ENCODE data around the gene STAMBP.
"Not testable (repeated sequence)": the region's sequence is repeated elsewhere in the genome, so short reads cannot be mapped to it uniquely, and the experiment has no call there.

The STAMBP gene

DNA sequence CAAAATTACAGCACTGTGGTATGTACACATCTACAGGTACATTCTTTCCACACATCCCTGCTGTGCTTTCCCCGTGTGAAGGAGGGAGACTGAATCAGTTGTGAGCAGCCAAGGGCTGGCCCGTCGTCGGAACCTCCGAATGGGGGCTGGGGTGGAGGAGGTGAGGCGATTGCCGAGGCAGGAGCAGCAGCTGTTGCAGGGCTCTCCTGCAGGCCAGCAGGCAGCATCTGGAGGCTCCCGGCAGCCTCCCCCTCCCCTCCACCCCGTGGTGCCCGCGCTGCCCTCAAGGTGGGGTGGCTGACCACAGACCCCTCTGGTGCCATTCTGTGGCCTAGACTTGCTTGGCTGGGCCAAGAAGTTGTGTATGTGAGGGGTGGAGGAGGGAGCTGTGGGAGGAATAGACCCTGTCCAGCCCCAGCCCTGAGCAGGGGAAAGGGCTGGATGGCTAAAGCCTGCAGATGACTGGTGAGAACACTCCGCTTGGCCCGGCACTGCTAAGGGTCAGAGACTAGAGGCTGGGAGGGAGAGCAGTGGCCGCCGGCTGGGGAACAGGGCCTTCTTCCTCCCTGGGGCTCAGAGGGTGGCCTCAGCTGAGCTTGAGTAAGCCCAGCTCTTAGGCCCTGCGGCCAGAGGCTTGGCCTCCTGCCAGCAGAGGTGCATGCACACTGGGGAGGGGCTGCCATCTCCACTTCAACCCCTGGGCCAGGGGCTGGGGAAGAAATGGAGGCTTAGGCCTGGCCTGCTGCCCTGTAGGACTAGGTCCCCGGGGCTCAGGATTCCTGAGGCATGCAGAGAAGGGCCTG is 7.6 kb downstream of the STAMBP start:
- DNase-seq, result no peak

DNA sequence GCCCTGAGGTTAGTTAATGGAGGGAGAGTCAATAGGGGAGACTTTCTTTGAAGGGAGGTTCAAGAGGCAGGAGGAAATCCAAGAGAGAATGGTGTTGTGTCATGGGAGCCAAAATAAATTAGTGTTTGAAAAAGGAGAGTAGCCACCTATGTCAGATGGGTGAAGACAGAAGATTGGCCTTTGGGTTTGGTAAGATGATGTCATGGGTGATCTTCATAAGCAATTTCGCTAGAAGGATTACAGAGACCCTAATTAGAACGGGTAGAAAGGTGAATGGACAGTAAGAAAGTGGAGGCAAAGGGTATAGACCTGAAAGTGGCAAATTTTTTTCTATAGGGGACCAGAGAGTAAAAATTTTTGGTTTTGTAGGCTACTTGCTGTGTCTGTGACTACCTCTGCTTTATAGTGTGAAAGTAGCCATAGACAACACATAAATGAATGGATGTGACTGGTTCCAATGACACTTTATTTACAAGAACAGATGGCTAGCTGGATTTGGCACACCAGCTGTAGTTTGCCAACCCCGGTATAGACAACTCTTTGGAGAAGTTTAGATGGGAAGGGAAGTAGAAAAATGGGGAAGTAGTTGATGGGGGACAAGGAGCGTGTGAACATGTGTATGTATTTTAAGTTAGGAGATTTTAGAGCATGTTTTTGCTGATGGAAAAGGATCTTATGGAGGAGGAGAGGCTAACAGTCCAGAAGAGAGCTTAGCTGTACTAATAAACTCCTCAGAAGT is 9.3 kb downstream of the STAMBP start:
- DNase-seq, result no peak

DNA sequence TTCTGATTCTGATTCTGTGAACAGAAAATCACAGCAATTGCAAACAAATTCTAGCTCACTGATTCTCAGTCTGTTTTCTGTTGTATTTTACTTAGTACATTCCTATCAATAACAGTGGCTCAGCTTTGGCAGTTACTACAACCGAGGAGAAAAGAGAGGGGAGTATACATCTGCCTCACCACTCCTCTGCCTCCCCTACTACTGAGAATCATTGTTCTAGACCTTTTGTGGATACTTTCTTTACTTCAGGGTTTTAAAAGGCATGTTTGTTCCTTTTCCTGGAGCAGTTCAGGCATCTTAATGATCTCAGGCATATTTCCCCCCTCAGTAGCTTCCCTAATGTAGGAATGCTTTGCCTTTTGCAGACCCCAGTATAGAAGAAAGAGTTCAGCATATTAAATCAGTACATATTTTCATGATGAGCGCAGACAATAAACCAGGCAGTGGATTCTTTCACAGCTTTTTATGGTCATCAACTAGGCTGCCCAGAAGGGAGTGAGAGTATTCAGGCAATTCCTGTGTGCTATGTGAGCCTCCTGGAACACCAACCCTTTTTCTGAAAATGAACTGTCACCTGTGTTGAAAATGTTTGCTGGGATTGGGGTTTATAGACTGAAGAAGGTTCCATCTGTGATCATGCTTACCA is 10.3 kb downstream of the STAMBP start:
- DNase-seq, result no peak

DNA sequence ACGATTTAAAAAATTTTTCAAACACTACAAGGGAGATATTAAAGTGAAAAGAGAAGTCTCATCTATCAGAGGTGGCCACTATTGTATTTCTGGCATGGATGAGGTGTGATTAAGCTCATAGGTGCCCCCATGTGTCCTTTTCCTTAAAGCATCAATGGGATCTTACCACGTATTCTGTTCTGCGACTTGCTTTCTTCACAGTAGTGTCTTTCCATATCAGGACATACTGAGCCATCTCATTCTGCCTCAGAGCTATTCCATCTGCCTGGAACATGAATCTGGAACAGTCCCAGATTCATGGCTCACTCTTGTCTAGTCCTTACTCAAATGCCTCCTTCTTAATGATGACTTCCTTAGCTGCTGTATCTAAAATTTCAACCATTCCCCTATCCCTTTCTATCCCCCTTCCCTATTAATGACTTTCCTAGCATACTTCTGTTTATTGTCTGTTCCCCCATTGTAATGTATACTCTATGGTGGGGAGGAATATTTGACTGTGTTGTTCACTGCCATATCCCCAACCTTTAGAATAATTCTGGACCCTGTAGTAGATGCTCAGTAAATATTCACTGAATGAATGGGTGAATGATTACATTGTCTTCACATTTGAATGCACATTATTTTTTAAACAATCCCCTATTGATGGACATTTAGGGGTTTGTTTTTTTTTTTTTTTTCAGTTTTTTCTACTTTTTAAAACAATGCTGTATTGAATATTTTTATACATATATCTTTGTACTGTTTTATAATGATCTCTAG is 11.1 kb downstream of the STAMBP start:
- no peak for DNase-seq

DNA sequence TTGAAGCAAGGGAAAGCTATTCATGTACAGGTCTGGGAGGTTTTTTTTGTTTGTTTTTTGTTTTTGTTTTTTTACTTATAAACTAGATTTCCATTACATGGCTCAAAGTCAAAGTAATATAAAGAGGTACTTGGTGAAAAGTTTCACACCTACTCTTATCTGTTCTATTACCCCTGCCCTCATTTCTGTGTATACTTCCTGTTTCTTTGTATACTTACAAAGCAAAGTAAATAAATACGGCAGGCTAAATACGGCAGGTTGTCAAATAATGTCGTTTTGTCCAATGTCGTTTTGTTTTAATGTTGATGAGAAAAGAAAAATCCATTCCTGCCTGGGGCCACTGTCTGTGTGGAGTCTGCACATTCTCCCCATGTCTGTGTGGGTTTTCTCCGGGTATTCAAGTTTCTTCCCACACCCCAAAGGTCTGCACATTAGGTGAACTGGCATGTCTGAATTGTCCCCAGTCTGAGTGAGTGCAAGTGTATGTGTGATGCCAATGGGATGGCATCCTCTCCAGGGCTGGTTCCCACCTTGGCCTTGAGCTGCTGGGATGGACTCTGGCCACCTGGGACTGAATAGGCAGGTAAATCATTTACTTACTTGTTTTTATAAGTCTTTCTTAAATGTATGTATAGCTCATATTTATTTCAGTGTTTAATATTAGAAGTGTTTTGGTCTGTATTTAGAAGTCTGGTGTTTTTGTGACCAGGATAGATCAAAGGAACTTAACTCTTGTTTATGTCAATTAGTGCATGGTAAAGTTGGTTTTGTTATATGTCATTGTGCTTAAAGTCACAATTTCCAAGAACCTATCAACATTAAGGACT is 13.4 kb downstream of the STAMBP start:
- no peak for DNase-seq

DNA sequence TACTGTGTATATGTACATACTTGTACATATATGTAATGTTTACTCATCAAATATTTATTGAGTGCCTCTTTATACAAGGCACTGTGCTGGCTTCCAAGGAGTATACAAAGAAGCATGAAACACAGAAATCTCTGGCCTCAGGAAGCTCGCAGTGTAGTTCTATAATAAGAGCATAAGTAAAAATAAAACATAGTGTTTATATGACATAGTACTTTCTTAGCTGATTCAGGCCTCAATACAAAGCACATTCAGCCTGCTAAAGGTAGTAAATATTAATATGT is 13.9 kb downstream of the STAMBP start:
- no peak for DNase-seq

DNA sequence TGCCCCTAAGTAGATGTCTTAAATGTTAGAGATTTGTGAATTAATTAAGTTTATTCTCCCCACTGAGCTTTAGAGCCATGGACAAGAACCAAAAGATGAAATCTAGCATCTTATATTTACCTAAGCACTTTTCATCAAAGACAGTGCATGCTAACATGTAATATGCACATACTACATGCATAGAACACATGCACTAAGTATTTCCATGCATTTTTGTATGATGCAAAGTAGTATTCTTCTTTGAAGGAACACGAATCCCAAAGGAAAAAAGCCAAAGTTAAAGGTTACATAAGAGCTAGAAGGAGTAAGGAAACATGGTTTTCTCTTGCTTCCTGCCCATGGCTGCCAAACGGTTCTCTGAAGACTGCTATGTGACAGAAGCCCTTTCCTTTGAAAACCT is 15.3 kb downstream of the STAMBP start:
- no peak for DNase-seq

DNA sequence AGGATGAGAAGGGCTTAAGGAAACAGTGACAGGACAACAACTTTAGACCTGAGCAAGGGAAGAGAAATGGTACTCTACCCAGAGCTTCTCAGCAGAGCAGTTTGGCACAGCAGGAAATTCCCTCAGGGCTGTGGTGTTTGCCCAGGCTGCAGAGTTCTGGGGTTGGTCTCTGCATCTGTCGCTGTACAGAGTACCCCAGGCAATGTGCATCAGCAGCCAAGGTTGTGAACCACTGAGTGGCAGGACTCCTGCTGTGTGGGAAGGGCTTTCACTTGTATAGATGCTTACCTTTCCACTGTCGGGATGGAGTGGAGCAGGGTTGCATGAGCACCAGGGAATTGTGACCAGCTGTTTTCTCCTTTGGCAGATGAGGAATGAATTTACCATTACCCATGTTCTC is 21.2 kb downstream of the STAMBP start:
- no peak for DNase-seq

DNA sequence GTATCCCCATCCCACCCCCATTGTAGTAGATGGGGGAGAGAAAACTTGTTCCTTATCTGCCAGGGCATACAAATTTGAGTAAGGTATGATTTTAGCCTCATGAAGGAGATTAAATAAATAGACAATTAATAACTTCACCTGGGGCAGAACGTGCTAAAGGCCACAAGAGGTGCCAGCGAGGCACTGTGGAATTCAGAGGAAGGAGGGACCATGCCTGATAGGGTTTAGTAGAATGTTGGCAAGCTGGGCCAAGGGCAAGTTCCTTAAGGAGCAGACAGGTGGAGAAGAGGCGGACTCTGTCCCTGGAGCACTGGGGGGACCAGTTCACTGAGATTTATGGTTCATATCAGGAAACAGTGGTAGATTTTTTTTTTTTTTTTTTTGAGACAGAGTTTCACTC is 22.5 kb downstream of the STAMBP start:
- DNase-seq, result no peak

DNA sequence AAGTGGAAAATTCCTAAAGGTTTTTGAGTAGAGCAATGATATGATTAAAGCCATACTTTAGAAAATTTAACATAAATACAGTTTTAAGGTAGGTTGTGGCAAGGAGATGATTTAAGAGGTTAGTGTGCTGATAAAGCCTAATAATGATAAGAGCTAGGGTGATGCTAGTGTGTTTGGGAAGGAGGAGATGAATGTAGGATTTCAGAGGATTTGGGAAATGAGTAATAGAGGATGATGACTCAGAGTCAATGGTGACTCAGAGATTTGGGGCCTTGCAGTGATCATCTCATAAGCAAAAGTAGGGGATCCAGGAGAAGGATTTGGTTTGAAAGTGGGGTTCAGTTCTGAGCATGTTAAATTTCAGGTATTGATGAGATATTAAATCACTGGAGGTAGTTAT is 23.3 kb downstream of the STAMBP start:
- DNase-seq, result no peak

DNA sequence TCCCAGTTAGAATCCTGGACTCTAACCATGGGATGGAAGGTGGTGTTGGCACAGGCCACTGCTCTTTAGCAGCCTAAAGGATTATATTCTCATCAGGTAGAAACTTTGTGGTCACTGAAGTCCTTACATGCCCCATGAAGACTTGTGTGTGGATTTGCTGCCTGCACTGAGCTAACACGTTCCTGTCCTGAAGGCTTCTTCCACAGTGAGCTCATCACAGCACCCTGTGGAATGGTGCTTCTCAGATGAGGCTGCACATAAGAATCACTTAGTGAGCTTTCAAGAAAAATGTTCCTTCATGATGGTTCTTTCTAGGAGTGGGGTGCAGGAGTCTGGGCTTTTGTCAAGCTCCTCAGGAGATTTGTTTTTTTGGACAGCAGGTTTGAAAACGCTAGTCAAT is 26.8 kb downstream of the STAMBP start:
- no peak for DNase-seq

DNA sequence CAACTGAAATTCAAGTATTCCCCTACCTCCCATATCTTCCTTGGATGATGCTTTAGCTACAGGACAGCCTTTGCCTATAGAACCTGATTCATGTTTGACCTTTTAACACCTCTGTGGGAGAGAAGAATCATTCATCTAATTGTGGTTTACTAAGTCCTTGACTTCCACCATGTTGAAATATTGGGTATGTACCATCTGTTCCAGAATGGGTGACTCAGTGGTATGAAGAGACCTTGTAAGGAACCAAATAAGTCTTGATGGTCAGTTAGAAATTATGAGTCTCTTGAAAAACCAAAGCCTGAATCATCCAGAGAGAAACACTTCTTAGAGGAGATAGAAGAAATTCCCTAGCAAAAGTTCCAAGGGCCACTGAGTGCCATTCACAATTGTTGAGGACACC is 27.5 kb downstream of the STAMBP start:
- DNase-seq, result no peak

DNA sequence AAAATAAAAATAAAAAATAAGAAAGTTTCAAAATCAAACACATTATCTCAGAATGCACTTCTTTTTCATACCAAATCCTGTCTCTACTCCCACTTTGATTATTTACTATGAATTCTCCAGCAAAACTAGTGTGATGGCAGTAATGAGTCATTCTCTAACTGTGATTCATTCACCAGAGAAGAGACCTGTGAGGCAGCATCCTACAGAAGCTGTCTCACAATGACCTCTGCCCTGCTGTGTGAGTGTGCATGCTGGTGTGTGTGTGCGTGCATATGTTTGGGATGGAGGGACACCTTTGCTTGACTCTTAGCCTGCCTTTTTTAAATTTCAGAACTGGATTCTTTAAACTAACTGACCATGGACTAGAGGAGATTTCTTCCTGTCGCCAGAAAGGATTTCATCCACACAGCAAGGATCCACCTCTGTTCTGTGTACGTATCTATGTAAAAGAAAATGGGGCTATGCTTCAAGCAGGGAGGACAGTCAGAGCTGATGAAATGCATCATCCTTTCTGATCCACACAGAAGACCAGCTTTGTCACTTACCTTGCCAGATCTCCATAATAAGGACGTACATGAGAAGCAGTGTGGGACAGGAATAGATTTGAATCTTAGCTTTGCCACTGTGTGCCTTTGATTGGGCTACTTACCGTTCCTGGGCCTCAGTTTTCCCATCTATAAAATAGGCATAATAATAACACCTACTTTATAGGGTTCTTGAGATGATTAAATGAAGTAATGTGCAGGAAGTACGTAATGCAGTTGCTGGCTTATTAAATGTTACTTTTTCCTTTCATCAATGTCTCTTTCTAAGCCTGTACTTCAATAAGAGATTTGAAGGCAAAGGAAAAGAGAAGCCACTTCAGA is 31.2 kb downstream of the STAMBP start:
- no peak for DNase-seq

DNA sequence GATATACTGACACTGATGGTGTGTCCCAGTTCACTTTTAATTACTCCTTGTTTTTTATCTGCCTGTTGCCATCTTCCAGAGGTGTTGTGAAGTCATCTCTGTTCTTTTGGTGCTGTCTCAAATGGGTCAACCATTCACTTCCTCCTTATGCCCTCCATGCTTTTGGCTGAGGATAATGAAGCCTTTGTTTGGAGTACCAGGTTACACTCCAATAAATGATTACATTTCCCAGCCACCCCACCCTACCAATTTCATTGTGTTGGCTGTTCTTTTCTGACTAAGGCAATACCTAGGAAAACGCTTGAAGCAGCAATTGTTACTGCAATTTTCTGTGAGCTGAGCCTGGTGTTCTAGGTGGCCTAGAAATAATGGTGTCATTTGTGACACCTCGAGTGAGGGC is 34.2 kb downstream of the STAMBP start:
- DNase-seq, result no peak

DNA sequence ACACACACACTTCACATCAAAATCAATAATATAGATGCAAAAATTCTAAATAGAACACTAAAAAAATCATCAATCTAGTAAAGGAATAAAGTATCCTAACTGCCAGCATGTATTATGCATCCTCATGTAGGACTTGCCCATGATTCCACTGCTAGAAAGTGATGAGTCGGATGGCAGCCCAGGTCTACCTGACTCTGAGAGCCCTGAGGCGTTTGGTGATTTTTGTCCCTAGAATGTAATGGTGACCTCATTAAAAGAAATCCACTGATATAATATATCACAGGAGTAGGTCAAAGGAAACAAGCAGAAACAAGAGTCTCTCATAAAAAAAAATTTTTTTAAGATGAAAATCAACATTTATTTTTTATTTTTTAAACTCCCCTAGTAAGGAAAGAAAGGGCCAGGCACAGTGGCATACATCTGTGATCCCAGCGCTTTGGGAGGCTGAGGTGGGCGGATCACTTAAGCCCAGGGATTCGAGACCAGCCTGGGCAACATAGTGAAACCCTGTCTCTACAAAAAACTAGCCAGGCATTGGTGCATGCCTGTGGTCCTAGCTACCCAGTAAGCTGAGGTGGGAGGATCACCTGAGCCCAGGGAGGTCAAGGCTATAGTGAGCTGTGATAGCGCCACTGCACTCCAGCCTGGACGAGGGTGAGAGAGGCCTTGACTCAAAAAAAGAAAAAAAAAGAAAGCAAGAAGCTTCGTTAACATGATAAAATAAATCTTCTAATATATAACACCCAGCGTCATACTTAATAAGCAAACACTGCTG is 39.6 kb downstream of the STAMBP start:
- DNase-seq, result no peak

DNA sequence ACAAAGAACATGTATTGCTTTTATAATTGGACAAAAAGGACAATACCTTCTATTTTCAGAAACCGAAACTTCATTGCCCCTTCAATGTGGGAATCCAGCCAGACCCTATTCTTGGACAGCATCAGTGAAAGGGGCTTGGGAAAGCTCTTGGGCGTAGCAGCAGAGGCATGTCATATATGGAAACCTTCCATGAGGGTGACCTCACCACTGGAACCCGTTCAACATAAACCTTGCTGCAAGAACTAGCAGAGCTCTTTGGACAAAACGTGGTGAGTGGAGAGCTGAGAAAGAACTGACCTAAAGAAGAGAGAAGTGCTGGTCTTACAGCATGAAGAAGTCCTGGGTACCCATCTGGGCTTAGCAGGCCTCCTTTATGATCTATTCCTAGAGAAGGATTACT is 41.3 kb downstream of the STAMBP start:
- DNase-seq, result no peak

DNA sequence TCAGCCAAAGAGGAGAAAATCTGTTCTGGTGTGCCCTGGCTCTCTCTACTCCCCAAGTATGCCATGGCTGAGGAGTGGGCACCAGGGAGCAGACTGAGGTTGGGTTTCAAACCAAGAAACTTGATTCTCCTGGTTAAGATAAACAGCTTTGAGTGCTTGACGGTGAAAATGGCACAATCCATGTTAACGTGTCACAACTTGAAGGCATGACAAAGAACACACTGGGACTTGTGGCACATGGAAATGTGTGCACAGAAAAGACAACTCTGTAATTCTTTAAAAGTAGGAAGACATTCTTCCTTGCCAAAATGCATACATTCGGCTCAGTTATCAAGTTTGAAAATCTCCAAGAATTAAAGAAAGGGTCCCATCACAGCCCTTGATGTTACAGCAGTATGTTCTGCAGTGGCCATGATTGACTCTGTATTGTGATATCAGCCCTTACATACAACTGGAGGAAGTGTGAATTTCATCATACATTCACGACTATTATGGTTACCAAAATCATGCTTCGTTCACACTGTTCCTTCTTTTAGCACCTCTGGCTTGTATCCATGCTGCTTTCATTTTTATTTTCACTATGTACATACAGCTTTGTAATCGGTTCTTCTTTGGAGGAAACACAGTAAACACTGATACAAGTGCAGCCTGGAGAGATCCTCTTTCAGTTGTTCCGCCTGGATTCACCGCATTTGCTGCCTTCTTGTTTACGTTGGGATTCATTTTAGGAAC is 48.5 kb downstream of the STAMBP start:
- no peak for DNase-seq

DNA sequence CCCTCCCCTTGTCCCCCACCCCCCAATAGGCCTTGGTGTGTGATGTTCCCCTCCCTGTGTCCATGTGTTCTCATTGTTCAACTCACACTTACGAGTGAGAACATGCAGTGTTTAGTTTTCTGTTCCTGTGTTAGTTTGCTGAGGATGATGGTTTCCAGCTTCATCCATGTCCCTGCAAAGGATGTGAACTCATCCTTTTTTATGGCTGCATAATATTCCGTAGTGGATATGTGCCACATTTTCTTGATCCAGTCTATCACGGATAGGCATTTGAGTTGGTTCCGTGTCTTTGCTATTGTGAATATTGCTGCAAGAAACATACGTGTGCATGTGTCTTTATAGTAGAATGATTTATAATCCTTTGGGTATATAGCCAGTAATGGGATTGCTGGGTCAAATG is 49.2 kb downstream of the STAMBP start:
- not testable (repeated sequence) for DNase-seq

DNA sequence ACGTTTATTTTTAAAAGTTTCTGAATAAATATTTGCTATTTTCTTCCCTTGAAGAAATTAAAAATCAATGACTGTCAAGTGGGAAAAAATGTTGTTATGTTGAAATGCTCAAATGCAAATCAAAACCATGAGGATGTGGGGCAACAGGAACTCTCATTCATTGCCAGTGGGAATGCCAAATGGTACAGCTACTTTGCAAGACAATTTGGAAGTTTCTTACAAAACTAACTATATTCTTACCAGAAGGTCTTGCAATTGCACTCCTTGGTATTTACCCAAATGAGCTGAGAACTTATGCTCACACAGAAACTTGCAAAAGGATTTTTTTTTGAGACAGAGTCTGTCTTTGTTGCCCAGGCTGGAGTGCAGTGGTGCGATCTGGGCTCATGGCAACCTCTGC is 56.6 kb downstream of the STAMBP start:
- no peak for DNase-seq

DNA sequence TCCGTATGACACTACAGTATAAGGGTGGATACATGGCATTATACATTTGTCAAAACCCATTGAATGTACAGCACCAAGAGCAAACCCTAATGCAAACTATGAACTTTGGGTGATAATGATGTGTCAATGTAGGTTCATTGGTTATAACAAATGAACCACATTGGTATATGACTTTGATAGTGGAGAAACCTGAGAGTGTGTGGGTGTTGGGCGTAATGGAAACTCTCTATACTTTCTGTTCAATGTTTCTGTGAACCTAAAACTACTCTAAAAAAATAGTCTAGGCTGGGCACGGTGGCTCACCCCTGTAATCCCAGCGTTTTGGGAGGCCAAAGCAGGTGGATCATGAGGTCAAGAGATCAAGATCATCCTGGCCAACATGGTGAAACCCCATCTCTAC is 57.6 kb downstream of the STAMBP start:
- no peak for DNase-seq
